ENCODE results near the gene ZNF548. TPM values are rescaled to one million over a fixed set of nuclear protein-coding genes. Genes with fewer than 3 reads are reported as not detected.

ZNF548 gene
- total and polyA plus RNA-seq, 2 donors (not counting 1 experiment from before 2014, with no cell fraction given) = 52.5 to 83.8 TPM

GRCh38 chr19:57363688-57364181, 25.9 kb upstream of the ZNF548 start:
- Mint-ChIP-seq H3K9me3 (ENCODE audit: insufficient read depth) (no peaks in the 10 kb centered on the region), H3K4me1 (peaks cover 17% of the 10 kb centered on the region), H3K27ac (peak overlapping the region; percentile 97), H3K4me3 (peak overlapping the region; percentile 95), H3K27me3 (no peaks in the 10 kb centered on the region)
- no peak for ATAC-seq (ENCODE audit: low read depth)
- intact Hi-C loops (cut with micrococcal nuclease) = loop anchor here (1.0 kb wide), 11 partner anchors 12 to 584 kb away; partner anchors contain the start of genes ZNF17, ZNF256, ZNF304 and ZNF416
- Histone ChIP-seq H3K36me3 (replicated peaks in 1 of 2; ENCODE audit: control extremely low read depth in 1 of 2, control insufficient read depth in 1 of 2, extremely low read depth in 1 of 2, insufficient read depth in 2 of 2, low read length in 1 of 2) (peaks cover 0 to 6% of the 10 kb centered on the region in 2 experiments), H3K4me2 (replicated peaks; ENCODE audit: low read depth, low read length, poor library complexity, severe bottlenecking) (peak overlapping the region; percentile 95), H3K9ac (ENCODE audit: low read length) (peak overlapping the region; percentile 80), H3K4me3 (ENCODE audit: control extremely low read depth in 1 of 5, extremely low read depth in 1 of 5, insufficient read depth in 1 of 5, low read depth in 2 of 5, low read length in 4 of 5) (peak overlapping the region; percentile 56 to 80 (median 71)), H3K79me2 (ENCODE audit: control insufficient read depth, insufficient read depth, low read length) (peaks cover 24% of the 10 kb centered on the region), H4K20me1 (ENCODE audit: control insufficient read depth, insufficient read depth, low read length, poor library complexity, severe bottlenecking) (no peaks in the 10 kb centered on the region), H3K9me3 (ENCODE audit: control extremely low read depth in 1 of 3, control insufficient read depth in 2 of 3, insufficient read depth in 1 of 3, low read length in 2 of 3) (peaks cover 0 to 17% (median 0%) of the 10 kb centered on the region in 3 donors), H3K4me1 (ENCODE audit: control insufficient read depth in 2 of 2, insufficient read depth in 2 of 2, low read length in 2 of 2) (peaks cover 10 to 15% of the 10 kb centered on the region in 2 donors), H3K27me3 (replicated peaks in 1 of 4; ENCODE audit: control extremely low read depth in 1 of 4, control insufficient read depth in 3 of 4, insufficient read depth in 4 of 4, low read length in 3 of 4) (no peaks in the 10 kb centered on the region), H3K27ac (ENCODE audit: low read length in 2 of 2) (peak overlapping the region; percentile 85 to 97), H2AFZ (ENCODE audit: insufficient read depth, low read depth, low read length, poor library complexity, severe bottlenecking) (peak overlapping the region; percentile 93)
- POLR2A ChIA-PET = interaction anchor here (0.9 to 1.0 kb wide), 2 partner anchors 13 to 639 kb away, joined by 3 to 5 read pairs; partner anchors contain the start of genes ZNF304 and ZNF606
- CTCF ChIA-PET = no interaction called here
- no peak for DNase-seq
- 3% methylated on average over 12 of the region's 18 CpGs for WGBS (ENCODE audit: insufficient coverage)
- no peak for TF ChIP-seq EZH2 (IDR thresholded peaks at IDR 0.05; ENCODE audit: borderline replicate concordance, insufficient read depth, low read depth, low read length, poor library complexity, severe bottlenecking)

DNA sequence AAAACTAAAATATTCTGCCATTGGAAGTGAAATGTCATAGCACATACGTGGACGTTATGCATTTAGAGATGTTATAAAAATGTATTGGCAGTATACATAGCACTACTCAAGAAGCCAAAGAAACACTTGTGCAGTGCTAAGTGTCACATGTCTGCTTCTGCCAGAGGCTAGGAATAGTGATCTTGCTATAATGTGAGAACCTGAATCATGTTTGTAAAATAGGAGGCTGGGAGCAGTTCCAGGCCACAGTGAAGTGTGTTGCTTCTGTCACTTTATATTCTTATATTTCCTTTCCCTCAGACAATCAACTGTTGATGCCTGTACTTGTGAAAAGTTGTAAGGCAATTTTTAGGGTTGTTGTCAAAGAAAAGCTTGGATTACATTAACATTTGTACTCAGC, 22.9 kb upstream of the ZNF548 start:
- no peak overlapping the region for H3K27ac Mint-ChIP-seq
- no peaks in the 10 kb centered on the region for H4K20me1 ChIP-seq (ENCODE audit: control insufficient read depth, insufficient read depth, low read length, poor library complexity, severe bottlenecking)
- no peaks in the 10 kb centered on the region for H3K9me3 Mint-ChIP-seq (ENCODE audit: insufficient read depth)
- intact Hi-C loops (cut with micrococcal nuclease) = no loop called here
- no peaks in the 10 kb centered on the region for H3K27me3 Mint-ChIP-seq
- no CpG with 5 or more reads among the region's 2 CpGs for WGBS (ENCODE audit: insufficient coverage)
- H3K4me2 ChIP-seq (replicated peaks; ENCODE audit: low read depth, low read length, poor library complexity, severe bottlenecking) = no peak overlapping the region
- H2AFZ ChIP-seq (ENCODE audit: insufficient read depth, low read depth, low read length, poor library complexity, severe bottlenecking) = no peak overlapping the region
- H3K9ac ChIP-seq (ENCODE audit: low read length) = no peak overlapping the region
- peaks cover 24% of the 10 kb centered on the region for H3K79me2 ChIP-seq (ENCODE audit: control insufficient read depth, insufficient read depth, low read length)
- H3K4me1 ChIP-seq (ENCODE audit: control insufficient read depth in 2 of 2, insufficient read depth in 2 of 2, low read length in 2 of 2) = peaks cover 10 to 15% of the 10 kb centered on the region in 2 donors
- ATAC-seq (ENCODE audit: low read depth) = no peak
- ChIA-PET CTCF (no interaction called here), POLR2A (no interaction called here)
- peaks cover 0 to 15% (median 0%) of the 10 kb centered on the region in 3 donors for H3K9me3 ChIP-seq (ENCODE audit: control extremely low read depth in 1 of 3, control insufficient read depth in 2 of 3, insufficient read depth in 1 of 3, low read length in 2 of 3)
- TF ChIP-seq, protein P1, sequence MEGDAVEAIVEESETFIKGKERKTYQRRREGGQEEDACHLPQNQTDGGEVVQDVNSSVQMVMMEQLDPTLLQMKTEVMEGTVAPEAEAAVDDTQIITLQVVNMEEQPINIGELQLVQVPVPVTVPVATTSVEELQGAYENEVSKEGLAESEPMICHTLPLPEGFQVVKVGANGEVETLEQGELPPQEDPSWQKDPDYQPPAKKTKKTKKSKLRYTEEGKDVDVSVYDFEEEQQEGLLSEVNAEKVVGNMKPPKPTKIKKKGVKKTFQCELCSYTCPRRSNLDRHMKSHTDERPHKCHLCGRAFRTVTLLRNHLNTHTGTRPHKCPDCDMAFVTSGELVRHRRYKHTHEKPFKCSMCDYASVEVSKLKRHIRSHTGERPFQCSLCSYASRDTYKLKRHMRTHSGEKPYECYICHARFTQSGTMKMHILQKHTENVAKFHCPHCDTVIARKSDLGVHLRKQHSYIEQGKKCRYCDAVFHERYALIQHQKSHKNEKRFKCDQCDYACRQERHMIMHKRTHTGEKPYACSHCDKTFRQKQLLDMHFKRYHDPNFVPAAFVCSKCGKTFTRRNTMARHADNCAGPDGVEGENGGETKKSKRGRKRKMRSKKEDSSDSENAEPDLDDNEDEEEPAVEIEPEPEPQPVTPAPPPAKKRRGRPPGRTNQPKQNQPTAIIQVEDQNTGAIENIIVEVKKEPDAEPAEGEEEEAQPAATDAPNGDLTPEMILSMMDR (IDR thresholded peaks at IDR 0.05) = no peak
- no peak for TF ChIP-seq EZH2 (IDR thresholded peaks at IDR 0.05; ENCODE audit: borderline replicate concordance, insufficient read depth, low read depth, low read length, poor library complexity, severe bottlenecking)
- no peak overlapping the region for H3K4me3 ChIP-seq (ENCODE audit: control extremely low read depth in 1 of 5, extremely low read depth in 1 of 5, insufficient read depth in 1 of 5, low read depth in 2 of 5, low read length in 4 of 5)
- no peaks in the 10 kb centered on the region for H3K27me3 ChIP-seq (replicated peaks in 1 of 4; ENCODE audit: control extremely low read depth in 1 of 4, control insufficient read depth in 3 of 4, insufficient read depth in 4 of 4, low read length in 3 of 4)
- peaks cover 0 to 5% of the 10 kb centered on the region in 2 experiments for H3K36me3 ChIP-seq (replicated peaks in 1 of 2; ENCODE audit: control extremely low read depth in 1 of 2, control insufficient read depth in 1 of 2, extremely low read depth in 1 of 2, insufficient read depth in 2 of 2, low read length in 1 of 2)
- H3K4me3 Mint-ChIP-seq = no peak overlapping the region
- DNase-seq = no peak
- peaks cover 16% of the 10 kb centered on the region for H3K4me1 Mint-ChIP-seq
- no peak overlapping the region for H3K27ac ChIP-seq (ENCODE audit: low read length in 2 of 2)

All from B cell (primary cell).